Measurements from ENCODE around the gene KLHL14. TPM values are rescaled to one million over a fixed set of nuclear protein-coding genes. Genes with fewer than 3 reads are reported as not detected.

KLHL14 gene
- total RNA-seq, 1 donor from 2014 or later = 0.13 TPM

- H3K4me3 ChIP-seq = no peak overlapping the region
- Mint-ChIP-seq H3K27ac (no peak overlapping the region), H3K4me3 (no peak overlapping the region), H3K36me3 (peaks cover 8% of the 10 kb centered on the region), H3K9me3 (no peaks in the 10 kb centered on the region), H3K4me1 (peaks cover 4% of the 10 kb centered on the region), H3K27me3 (ENCODE audit: insufficient read depth, low read depth) (no peaks in the 10 kb centered on the region)
- H3K4me1 ChIP-seq = no peaks in the 10 kb centered on the region
- H3K9me3 ChIP-seq (ENCODE audit: low read depth) = no peaks in the 10 kb centered on the region
- H3K27ac ChIP-seq = no peak overlapping the region
- H4K20me1 ChIP-seq (ENCODE audit: low read depth) = no peaks in the 10 kb centered on the region
- H3K27me3 ChIP-seq = no peaks in the 10 kb centered on the region
- no peak for DNase-seq (ENCODE audit: low spot score)
- TF ChIP-seq EZH2 (IDR thresholded peaks at IDR 0.05) (no peak), CTCF (IDR thresholded peaks at IDR 0.05) (no peak), EZH2phosphoT487 (IDR thresholded peaks at IDR 0.05) (no peak)
- no peak overlapping the region for H3K9ac ChIP-seq
- no peaks in the 10 kb centered on the region for H3K36me3 ChIP-seq
- H3K4me2 ChIP-seq = no peak overlapping the region
- H3F3A ChIP-seq (ENCODE audit: low read depth) = no peaks in the 10 kb centered on the region
- no peak overlapping the region for H2AFZ ChIP-seq (replicated peaks)
- H3K79me2 ChIP-seq (ENCODE audit: low read depth) = no peaks in the 10 kb centered on the region
These were observed 61.0 kb downstream of the KLHL14 start for GRCh38 chr18:32711862-32712261.

GRCh38 chr18:32707586-32707985 is 65.2 kb downstream of the KLHL14 start:
- TF ChIP-seq EZH2phosphoT487 (IDR thresholded peaks at IDR 0.05) (no peak), CTCF (IDR thresholded peaks at IDR 0.05) (no peak), EZH2 (IDR thresholded peaks at IDR 0.05) (no peak)
- H3K79me2 ChIP-seq (ENCODE audit: low read depth) = no peaks in the 10 kb centered on the region
- H3F3A ChIP-seq (ENCODE audit: low read depth) = no peaks in the 10 kb centered on the region
- no peaks in the 10 kb centered on the region for H3K4me1 ChIP-seq
- no peak overlapping the region for H3K27ac ChIP-seq
- DNase-seq (ENCODE audit: low spot score) = no peak
- no peak overlapping the region for H3K4me2 ChIP-seq
- no peak overlapping the region for H3K27ac Mint-ChIP-seq
- no peak overlapping the region for H3K4me3 Mint-ChIP-seq
- H3K9me3 Mint-ChIP-seq = no peaks in the 10 kb centered on the region
- H3K36me3 ChIP-seq = no peaks in the 10 kb centered on the region
- no peaks in the 10 kb centered on the region for H3K27me3 ChIP-seq
- H3K4me1 Mint-ChIP-seq = no peaks in the 10 kb centered on the region
- H3K9me3 ChIP-seq (ENCODE audit: low read depth) = no peaks in the 10 kb centered on the region
- H3K9ac ChIP-seq = no peak overlapping the region
- H3K36me3 Mint-ChIP-seq = peaks cover 17% of the 10 kb centered on the region
- no peaks in the 10 kb centered on the region for H3K27me3 Mint-ChIP-seq (ENCODE audit: insufficient read depth, low read depth)
- no peak overlapping the region for H3K4me3 ChIP-seq
- H4K20me1 ChIP-seq (ENCODE audit: low read depth) = no peaks in the 10 kb centered on the region
- no peak overlapping the region for H2AFZ ChIP-seq (replicated peaks)

GRCh38 chr18:32707147-32707546 is 65.7 kb downstream of the KLHL14 start:
- Histone ChIP-seq H3K9me3 (ENCODE audit: low read depth) (no peaks in the 10 kb centered on the region), H4K20me1 (ENCODE audit: low read depth) (no peaks in the 10 kb centered on the region), H3K79me2 (ENCODE audit: low read depth) (no peaks in the 10 kb centered on the region), H3K36me3 (no peaks in the 10 kb centered on the region), H3K27ac (no peak overlapping the region), H3K4me2 (no peak overlapping the region), H3K4me1 (no peaks in the 10 kb centered on the region), H3K4me3 (no peak overlapping the region), H3F3A (ENCODE audit: low read depth) (no peaks in the 10 kb centered on the region), H3K9ac (no peak overlapping the region), H2AFZ (replicated peaks) (no peak overlapping the region), H3K27me3 (no peaks in the 10 kb centered on the region)
- H3K36me3 Mint-ChIP-seq = peaks cover 17% of the 10 kb centered on the region
- no peaks in the 10 kb centered on the region for H3K4me1 Mint-ChIP-seq
- H3K9me3 Mint-ChIP-seq = no peaks in the 10 kb centered on the region
- DNase-seq (ENCODE audit: low spot score) = no peak
- H3K27me3 Mint-ChIP-seq (ENCODE audit: insufficient read depth, low read depth) = no peaks in the 10 kb centered on the region
- H3K4me3 Mint-ChIP-seq = no peak overlapping the region
- no peak overlapping the region for H3K27ac Mint-ChIP-seq
- no peak for TF ChIP-seq CTCF (IDR thresholded peaks at IDR 0.05)
- TF ChIP-seq EZH2phosphoT487 (IDR thresholded peaks at IDR 0.05) = no peak
- TF ChIP-seq EZH2 (IDR thresholded peaks at IDR 0.05) = no peak

Data from neural progenitor cell (in vitro differentiated cells).